ENCODE measurements around the gene ZNF891. TPM values are rescaled to one million over a fixed set of nuclear protein-coding genes. Genes with fewer than 3 reads are reported as not detected.

Gene ZNF891
- total RNA-seq, 1 donor: 0.86 TPM

GRCh38 chr12:133080026-133080367 is 50.1 kb downstream of the ZNF891 start:
- no peak for TF ChIP-seq CTCF (IDR thresholded peaks at IDR 0.05; ENCODE audit: insufficient read depth, low read depth, low read length)
- DNase-seq (ENCODE audit: low read depth): peak; percentile 100
- H3K4me3 ChIP-seq (ENCODE audit: low read depth, low read length): peak overlapping the region; percentile 87

DNA sequence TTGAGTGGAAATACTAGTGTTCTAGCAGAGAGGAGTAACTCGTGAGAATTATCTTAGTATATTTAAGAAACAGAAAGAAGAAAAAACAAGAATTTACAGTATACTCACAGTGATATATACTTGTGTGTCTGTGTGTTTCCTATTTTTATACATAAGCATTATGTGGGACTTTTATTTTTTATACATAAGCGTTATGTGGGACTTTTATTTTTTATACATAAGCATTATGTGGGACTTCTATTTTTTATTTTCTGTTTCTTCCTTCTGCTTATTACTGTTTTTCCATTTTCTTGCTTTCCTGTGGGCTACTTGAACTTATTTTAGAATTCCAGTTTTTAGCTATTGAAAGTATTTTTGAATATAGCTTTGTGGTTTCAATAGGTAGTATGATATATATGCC is 56.2 kb downstream of the ZNF891 start:
- TF ChIP-seq CTCF (IDR thresholded peaks at IDR 0.05; ENCODE audit: insufficient read depth, low read depth, low read length): no peak
- no peak for DNase-seq (ENCODE audit: low read depth)
- no peak overlapping the region for H3K4me3 ChIP-seq (ENCODE audit: low read depth, low read length)

DNA sequence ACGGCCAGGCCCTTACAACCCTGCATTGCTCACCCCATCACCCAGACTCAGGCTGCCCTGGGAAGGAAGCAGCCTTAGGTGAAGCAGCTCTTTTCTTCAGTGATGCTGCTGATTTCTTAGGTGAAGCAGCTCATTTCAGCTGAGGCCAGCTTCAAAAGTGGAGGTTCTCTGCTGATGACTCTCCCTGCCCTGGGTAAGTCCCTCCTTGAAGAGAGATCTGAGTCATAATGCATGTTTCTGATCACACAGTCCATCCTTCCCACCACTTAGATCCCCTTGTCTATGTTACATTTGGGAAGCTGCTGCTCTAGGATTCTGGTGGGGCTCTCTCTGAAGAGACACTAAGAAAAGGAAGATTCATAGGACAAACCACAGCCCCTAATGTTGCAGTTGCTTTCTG is 66.5 kb downstream of the ZNF891 start:
- DNase-seq (ENCODE audit: low read depth): no peak
- no peak for TF ChIP-seq CTCF (IDR thresholded peaks at IDR 0.05; ENCODE audit: insufficient read depth, low read depth, low read length)
- H3K4me3 ChIP-seq (ENCODE audit: low read depth, low read length): no peak overlapping the region

- TF ChIP-seq CTCF (IDR thresholded peaks at IDR 0.05; ENCODE audit: insufficient read depth, low read depth, low read length): no peak
- no peak overlapping the region for H3K4me3 ChIP-seq (ENCODE audit: low read depth, low read length)
- DNase-seq (ENCODE audit: low read depth): no peak
Measured at GRCh38 chr12:133061954-133062353, 68.1 kb downstream of the ZNF891 start.

- no peak for TF ChIP-seq CTCF (IDR thresholded peaks at IDR 0.05; ENCODE audit: insufficient read depth, low read depth, low read length)
- no peak overlapping the region for H3K4me3 ChIP-seq (ENCODE audit: low read depth, low read length)
- DNase-seq (ENCODE audit: low read depth): peak; percentile 6
Measured at GRCh38 chr12:133058203-133059113, 71.6 kb downstream of the ZNF891 start.

DNA sequence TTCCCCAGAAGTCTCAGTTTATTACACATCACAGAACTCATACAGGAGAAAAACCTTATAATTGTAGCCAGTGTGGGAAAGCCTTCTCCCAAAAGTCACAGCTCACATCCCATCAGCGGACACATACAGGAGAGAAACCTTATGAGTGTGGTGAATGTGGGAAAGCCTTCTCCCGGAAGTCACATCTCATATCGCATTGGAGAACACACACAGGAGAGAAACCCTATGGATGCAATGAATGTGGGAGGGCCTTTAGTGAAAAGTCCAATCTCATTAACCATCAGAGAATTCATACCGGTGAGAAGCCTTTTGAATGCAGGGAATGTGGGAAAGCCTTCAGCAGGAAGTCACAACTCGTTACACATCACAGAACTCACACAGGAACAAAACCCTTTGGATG is 72.6 kb downstream of the ZNF891 start:
- peak; percentile 8 for DNase-seq (ENCODE audit: low read depth)
- TF ChIP-seq CTCF (IDR thresholded peaks at IDR 0.05; ENCODE audit: insufficient read depth, low read depth, low read length): no peak
- no peak overlapping the region for H3K4me3 ChIP-seq (ENCODE audit: low read depth, low read length)

Other genes with a start within 250 kb of the ZNF891 start
- gene CHFR, start 242.7 kb downstream of the ZNF891 start, total RNA-seq: 48.8 and 51.9 TPM in 2 replicates
- 7.7 and 14.2 TPM in 2 replicates for gene ZNF605, start 174.0 kb downstream of the ZNF891 start, total RNA-seq
- gene ZNF26, start 143.9 kb downstream of the ZNF891 start, total RNA-seq: 10.4 and 23.2 TPM in 2 replicates
- gene ZNF84, start 92.8 kb downstream of the ZNF891 start, total RNA-seq: 23.2 and 25.0 TPM in 2 replicates
- gene ZNF140, start 49.4 kb downstream of the ZNF891 start, total RNA-seq: 19.3 and 25.0 TPM in 2 replicates
- 5.2 TPM in 2 replicates for gene ZNF10, start 353 bp upstream of the ZNF891 start, total RNA-seq
- 19.6 and 23.3 TPM in 2 replicates for gene ZNF268, start 51.2 kb upstream of the ZNF891 start, total RNA-seq
- gene ANHX, start 105.6 kb upstream of the ZNF891 start, total RNA-seq: not detected in 2 replicates

All from fibroblast of villous mesenchyme (primary cell).